H9 (cell line): Measurements from ENCODE around the gene VWC2L. TPM values are rescaled to one million over a fixed set of nuclear protein-coding genes. Genes with fewer than 3 reads are reported as not detected.

ENCODE experiments used
- DNase-seq: peaks from one replicate; pipeline ENCODE4 v3.0.0-alpha.2; 2017
- H2AFZ ChIP-seq: one replicate; pipeline ENCODE4 v1.6.1; 2013; ENCODE audit warnings: mild to moderate bottlenecking, low read length, control low read depth, moderate library complexity
- H2AK5ac ChIP-seq: 2 replicates; pipeline ENCODE4 v1.6.1; 2013; ENCODE audit warnings: low read length, control low read depth, mixed read lengths; ENCODE audit not compliant: insufficient read length
- H2BK120ac ChIP-seq: one replicate; pipeline ENCODE4 v1.6.1; 2013; ENCODE audit warnings: low read depth, mild to moderate bottlenecking, low read length, control low read depth, inconsistent platforms; ENCODE audit not compliant: poor library complexity, severe bottlenecking
- H2BK12ac ChIP-seq: 2 replicates; pipeline ENCODE4 v1.6.1; 2013; ENCODE audit warnings: low read length, control low read depth, mixed read lengths, low read depth; ENCODE audit not compliant: insufficient read length
- H2BK15ac ChIP-seq: 2 replicates; pipeline ENCODE4 v1.6.1; 2013; ENCODE audit warnings: low read depth, low read length, control low read depth
- H2BK20ac ChIP-seq: one replicate; pipeline ENCODE4 v1.6.1; 2013; ENCODE audit warnings: low read depth, mild to moderate bottlenecking, low read length, control low read depth, inconsistent platforms; ENCODE audit not compliant: poor library complexity, severe bottlenecking
- H2BK5ac ChIP-seq: 2 replicates; pipeline ENCODE4 v1.6.1; 2013; ENCODE audit warnings: low read length, control low read depth, mixed read lengths; ENCODE audit not compliant: insufficient read length
- H3K14ac ChIP-seq: 2 replicates; pipeline ENCODE4 v1.6.1; 2013; ENCODE audit warnings: low read length, control low read depth; ENCODE audit not compliant: insufficient read depth
- H3K18ac ChIP-seq: 2 replicates; pipeline ENCODE4 v1.6.1; 2013; ENCODE audit warnings: low read depth, mild to moderate bottlenecking, mixed read lengths, low read length, control low read depth; ENCODE audit not compliant: insufficient read length
- H3K23ac ChIP-seq: 2 replicates; pipeline ENCODE4 v1.6.1; 2013; ENCODE audit warnings: low read length, control low read depth, mixed read lengths, low read depth; ENCODE audit not compliant: insufficient read length
- H3K23me2 ChIP-seq: 2 replicates; pipeline ENCODE4 v1.6.1; 2013; ENCODE audit warnings: low read depth, mild to moderate bottlenecking, mixed read lengths, low read length, control low read depth; ENCODE audit not compliant: insufficient read length, poor library complexity, severe bottlenecking
- H3K27ac ChIP-seq: 2 replicates; pipeline ENCODE4 v1.5.1; 2013; ENCODE audit warnings: low read length, control low read depth, mixed read lengths, low read depth; ENCODE audit not compliant: insufficient read length
- H3K27me3 ChIP-seq: 2 replicates; pipeline ENCODE4 v1.6.1; 2013; ENCODE audit warnings: low read length, control low read depth, inconsistent platforms; ENCODE audit not compliant: insufficient read depth
- H3K4ac ChIP-seq: 2 replicates; pipeline ENCODE4 v1.6.1; 2013; ENCODE audit warnings: low read depth, mild to moderate bottlenecking, control low read depth, inconsistent platforms, low read length, moderate library complexity
- H3K4me1 ChIP-seq: 2 replicates; pipeline ENCODE4 v1.6.1; 2013; ENCODE audit warnings: low read length, control low read depth, inconsistent platforms; ENCODE audit not compliant: insufficient read depth
- H3K4me2 ChIP-seq: 2 replicates; pipeline ENCODE4 v1.6.1; 2013; ENCODE audit warnings: low read length, control low read depth, mixed read lengths; ENCODE audit not compliant: insufficient read length, insufficient read depth
- H3K56ac ChIP-seq: 2 replicates; pipeline ENCODE4 v1.6.1; 2013; ENCODE audit warnings: low read depth, mild to moderate bottlenecking, mixed read lengths, low read length, control low read depth; ENCODE audit not compliant: insufficient read length
- H3K79me1 ChIP-seq: 2 replicates; pipeline ENCODE4 v1.6.1; 2013; ENCODE audit warnings: low read depth, mild to moderate bottlenecking, moderate library complexity, low read length, control low read depth, inconsistent platforms; ENCODE audit not compliant: insufficient read depth, poor library complexity, severe bottlenecking
- H3K79me2 ChIP-seq: 2 replicates; pipeline ENCODE4 v1.6.1; 2013; ENCODE audit warnings: low read length, control low read depth, inconsistent platforms; ENCODE audit not compliant: insufficient read depth
- H3K9ac ChIP-seq: 2 replicates; pipeline ENCODE4 v1.6.1; 2013; ENCODE audit warnings: low read length, control low read depth, mixed read lengths; ENCODE audit not compliant: insufficient read length; ENCODE audit errors: extremely low read depth
- H3K9me3 ChIP-seq: one replicate; pipeline ENCODE4 v1.6.1; 2013; ENCODE audit warnings: low read depth, low read length, inconsistent platforms; ENCODE audit not compliant: control insufficient read depth
- H3T11ph ChIP-seq: one replicate; pipeline ENCODE4 v1.6.1; 2013; ENCODE audit warnings: mild to moderate bottlenecking, low read length, control low read depth, inconsistent platforms
- H4K20me1 ChIP-seq: one replicate; pipeline ENCODE4 v1.6.1; 2013; ENCODE audit not compliant: control insufficient read depth, insufficient read length, insufficient read depth
- H4K5ac ChIP-seq: 2 replicates; pipeline ENCODE4 v1.6.1; 2013; ENCODE audit warnings: low read depth, mild to moderate bottlenecking, mixed read lengths, low read length, control low read depth; ENCODE audit not compliant: insufficient read length
- H4K8ac ChIP-seq: replicated peaks from 2 replicates; pipeline ENCODE4 v1.6.1; 2013; ENCODE audit warnings: low read length, control low read depth, mixed read lengths, low read depth; ENCODE audit not compliant: insufficient read length
- H4K91ac ChIP-seq: 2 replicates; pipeline ENCODE4 v1.6.1; 2013; ENCODE audit warnings: low read depth, mild to moderate bottlenecking, moderate library complexity, mixed read lengths, low read length, control low read depth; ENCODE audit not compliant: insufficient read length
- H3K27ac Mint-ChIP-seq, 3 experiments: 2 replicates in 2 of 3; 3 replicates in 1 of 3; pipeline ENCODE4 v1.8.0; 2020 to 2021; ENCODE audit warnings: mixed read lengths in 3 of 3, mild to moderate bottlenecking in 1 of 3, moderate library complexity in 1 of 3
- H3K27me3 Mint-ChIP-seq: 2 replicates; pipeline ENCODE4 v1.8.0; 2021; ENCODE audit warnings: low read depth, mild to moderate bottlenecking, moderate library complexity, mixed read lengths
- H3K36me3 Mint-ChIP-seq, 3 experiments: 2 replicates in 2 of 3; 3 replicates in 1 of 3; pipeline ENCODE4 v1.8.0; 2020 to 2021; ENCODE audit warnings: low read depth in 3 of 3, mixed read lengths in 3 of 3; ENCODE audit not compliant: insufficient read depth in 1 of 3
- H3K4me1 Mint-ChIP-seq, 2 experiments: 2 replicates each; pipeline ENCODE4 v1.8.0; 2020; ENCODE audit warnings: mixed read lengths in 2 of 2
- H3K4me3 Mint-ChIP-seq, 2 experiments: 2 replicates in 1 of 2; 3 replicates in 1 of 2; pipeline ENCODE4 v1.8.0; 2020 to 2021; ENCODE audit warnings: mild to moderate bottlenecking in 2 of 2, mixed read lengths in 2 of 2, moderate library complexity in 1 of 2
- H3K9me3 Mint-ChIP-seq, 2 experiments: 2 replicates in 1 of 2; 3 replicates in 1 of 2; pipeline ENCODE4 v1.8.0; 2020; ENCODE audit warnings: mild to moderate bottlenecking in 2 of 2, mixed read lengths in 2 of 2, moderate library complexity in 1 of 2
- CTCF ChIP-seq: fragments of 200-600 bp; sonication (generic); conservative IDR thresholded peaks from 3 replicates; pipeline ENCODE4 v1.8.0; 2021; ENCODE audit warnings: antibody characterized with exemption, mild to moderate bottlenecking
- WGBS: extraction: QIAGEN DNeasy Blood & Tissue Kit; methylation state at CpG from one replicate; pipeline ENCODE4 v1.1.7; 2013; ENCODE audit warnings: missing lambda C conversion rate, low lambda C conversion rate, mixed read lengths; ENCODE audit not compliant: insufficient read length; ENCODE audit errors: extremely low coverage; 5-methylcytosine and 5-hydroxymethylcytosine counted together
- total RNA-seq: library from RNA; stranded (reverse); gene quantifications from 2 replicates; pipeline ENCODE4 v1.2.1, GENCODE V29; 2021

Gene VWC2L
- total RNA-seq, 1 experiment from 2014 or later, result not detected

DNA sequence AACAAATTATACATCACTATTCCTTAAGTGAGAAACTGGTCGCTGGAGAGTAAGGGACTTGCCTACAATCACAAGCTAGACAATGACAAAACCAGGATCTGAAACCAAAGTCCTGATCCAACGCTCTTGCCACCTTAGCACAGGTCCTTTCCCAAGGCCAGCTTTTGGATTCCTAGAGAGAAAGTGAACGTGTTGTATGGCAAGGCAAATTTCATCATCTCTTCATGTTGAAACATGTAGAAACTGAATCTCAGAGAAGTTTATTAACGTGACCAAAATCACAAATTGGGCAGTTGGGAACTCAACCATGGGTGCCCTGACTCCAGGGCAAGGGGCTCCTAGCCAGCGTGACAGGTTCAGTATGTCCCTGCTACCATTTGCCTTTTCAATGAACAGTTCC lies 118.2 kb downstream of the VWC2L start:
- Histone ChIP-seq H2BK20ac (no peak overlapping the region), H3K79me2 (no peaks in the 10 kb centered on the region), H4K5ac (no peak overlapping the region), H2BK120ac (no peak overlapping the region), H3K4me2 (no peak overlapping the region), H4K91ac (no peak overlapping the region), H3K23me2 (no peaks in the 10 kb centered on the region), H3K9me3 (no peaks in the 10 kb centered on the region), H3T11ph (no peak overlapping the region), H2AFZ (no peak overlapping the region), H3K79me1 (no peaks in the 10 kb centered on the region), H3K4ac (no peak overlapping the region), H4K20me1 (no peaks in the 10 kb centered on the region), H3K27ac (no peak overlapping the region), H2AK5ac (no peak overlapping the region), H2BK5ac (no peak overlapping the region), H3K4me1 (no peaks in the 10 kb centered on the region), H3K9ac (no peak overlapping the region), H3K14ac (no peak overlapping the region), H2BK12ac (no peak overlapping the region), H2BK15ac (no peak overlapping the region), H3K23ac (no peak overlapping the region), H3K18ac (no peak overlapping the region), H3K56ac (no peak overlapping the region), H3K27me3 (no peaks in the 10 kb centered on the region), H4K8ac (no peak overlapping the region)
- Mint-ChIP-seq H3K27me3 (no peaks in the 10 kb centered on the region), H3K27ac (no peak overlapping the region), H3K9me3 (no peaks in the 10 kb centered on the region), H3K36me3 (no peaks in the 10 kb centered on the region), H3K4me3 (no peak overlapping the region), H3K4me1 (peaks cover 0 to 3% of the 10 kb centered on the region in 2 experiments; a peak in 1 of 4 replicates)
- no CpG with 5 or more reads among the region's 5 CpGs for WGBS
- TF ChIP-seq CTCF, result no peak
- DNase-seq, result no peak
